Central memory CD4-positive, alpha-beta T cell (primary cell): Measurements from ENCODE around the gene PRR14.
"Not testable (repeated sequence)": the region's sequence is repeated elsewhere in the genome, so short reads cannot be mapped to it uniquely, and the experiment has no call there.

Experiments
- DNase-seq: peaks from one replicate; pipeline ENCODE4 v3.0.0; 2022
- total RNA-seq, 3 experiments: gene quantifications; one replicate each; lab custom pipeline; 2026; lab: John Stamatoyannopoulos, UW

Gene PRR14
- total RNA-seq = 19.5 to 49.8 (median 33.8) reads per million in 3 experiments

DNA sequence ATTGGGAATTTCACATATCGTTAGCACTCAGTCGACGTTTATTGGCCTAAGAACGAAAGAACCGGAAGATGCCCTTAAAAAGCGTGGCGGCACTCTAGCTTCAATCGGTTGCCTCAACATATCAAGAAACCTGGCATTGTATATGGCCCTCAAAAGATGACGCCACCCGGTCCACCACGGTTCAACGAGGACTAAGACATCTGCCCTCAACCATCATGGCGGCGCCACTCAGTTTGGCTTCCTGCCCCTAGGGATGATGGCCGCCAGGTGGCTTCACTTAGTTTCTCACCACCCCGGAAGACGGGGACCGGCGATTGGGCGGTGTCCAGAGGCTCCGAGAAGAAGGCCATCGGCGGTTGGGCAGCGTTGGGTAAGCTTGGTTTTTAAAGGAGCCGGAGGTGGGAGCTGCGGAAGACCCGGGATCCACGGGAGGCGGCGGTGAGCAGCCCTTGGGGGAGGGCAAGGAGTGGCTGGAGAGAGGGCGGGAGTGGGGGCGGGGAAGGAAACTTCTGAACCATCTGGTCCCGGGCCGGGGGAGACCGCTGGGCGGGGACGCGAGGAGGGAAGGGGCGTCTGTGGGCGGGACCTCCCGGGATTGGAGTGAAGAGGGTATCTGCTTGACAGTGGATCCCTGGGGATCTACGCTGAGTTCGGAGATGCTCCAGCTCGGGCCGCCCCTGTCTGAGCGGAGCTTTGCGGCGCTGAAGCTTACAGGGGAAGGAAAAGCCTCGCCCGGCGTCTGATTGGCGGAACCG is at the start of gene PRR14:
TSS of gene PRR14 (plus strand) at position 592 of the 755 bp plus-strand sequence. CDS start 686 bp downstream, outside the sequence.
- DNase-seq = peak; percentile 97

DNA sequence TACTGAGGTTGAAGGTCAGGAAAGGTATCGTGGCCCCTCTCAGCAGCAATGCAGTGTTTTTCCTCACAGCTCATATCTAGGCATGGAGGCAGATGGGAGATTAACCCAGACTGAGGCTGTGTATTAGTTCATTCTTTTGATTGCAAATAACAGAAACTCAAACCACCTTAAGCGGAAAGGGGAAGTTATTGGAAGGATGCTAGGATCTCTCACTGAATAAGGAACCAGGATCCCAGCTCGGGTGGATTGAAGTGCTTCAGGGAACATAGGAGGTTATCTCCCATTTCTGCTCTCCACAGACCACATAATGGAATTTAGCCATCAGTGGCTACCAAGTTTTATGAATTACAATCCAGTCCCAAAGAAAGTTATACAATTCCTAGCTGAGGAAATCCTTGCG is 48.8 kb upstream of the PRR14 start:
- no peak for DNase-seq

DNA sequence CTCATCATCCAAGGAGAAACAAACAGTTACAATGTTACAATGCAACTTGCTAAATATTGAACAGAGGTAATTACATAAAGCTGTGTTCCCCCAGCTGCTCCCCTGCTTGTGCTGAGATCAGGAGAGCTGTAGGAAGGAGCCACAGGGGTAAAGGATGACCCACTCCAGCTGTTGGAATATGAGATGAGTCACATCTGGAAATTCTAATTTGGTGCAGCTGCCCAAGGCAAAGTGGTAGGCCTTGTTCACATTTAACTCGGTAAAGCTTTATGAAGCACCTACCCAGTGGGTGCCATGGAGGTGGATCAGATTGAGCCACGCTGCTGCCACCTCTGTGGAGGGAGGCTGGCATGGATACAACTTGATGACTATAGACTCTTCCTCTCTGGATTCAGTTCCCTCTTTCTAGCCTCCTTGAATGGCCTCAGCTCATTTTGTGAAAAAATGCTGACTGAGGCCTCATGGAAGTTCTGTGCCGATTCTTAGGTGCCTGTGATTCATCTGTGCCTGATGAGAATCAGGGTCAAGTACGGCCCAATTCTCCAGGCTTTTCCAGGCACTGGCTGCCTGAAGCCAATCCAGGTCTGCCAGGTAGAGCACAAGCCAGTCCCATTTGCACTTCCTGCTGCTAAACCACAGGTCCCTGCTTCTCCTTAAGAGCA is 48.0 kb upstream of the PRR14 start:
- no peak for DNase-seq

DNA sequence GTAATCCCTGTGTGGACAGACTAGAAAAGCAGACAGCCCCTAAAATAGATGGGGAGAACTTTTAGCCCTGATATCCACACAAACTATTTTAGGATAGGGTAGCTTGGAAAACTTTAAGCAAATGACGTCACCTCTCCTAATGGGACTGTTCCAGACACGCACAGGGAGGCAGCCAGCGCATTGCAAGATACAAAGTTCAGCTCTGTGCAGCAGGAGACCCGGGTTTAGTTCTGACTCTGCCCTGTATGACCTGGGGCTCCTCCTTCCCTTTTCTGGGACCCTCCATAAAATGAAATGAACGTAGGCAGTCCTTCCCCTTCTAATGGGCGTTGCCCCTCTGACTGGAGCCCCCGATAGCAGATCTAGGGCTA is 46.8 kb upstream of the PRR14 start:
- no peak for DNase-seq

DNA sequence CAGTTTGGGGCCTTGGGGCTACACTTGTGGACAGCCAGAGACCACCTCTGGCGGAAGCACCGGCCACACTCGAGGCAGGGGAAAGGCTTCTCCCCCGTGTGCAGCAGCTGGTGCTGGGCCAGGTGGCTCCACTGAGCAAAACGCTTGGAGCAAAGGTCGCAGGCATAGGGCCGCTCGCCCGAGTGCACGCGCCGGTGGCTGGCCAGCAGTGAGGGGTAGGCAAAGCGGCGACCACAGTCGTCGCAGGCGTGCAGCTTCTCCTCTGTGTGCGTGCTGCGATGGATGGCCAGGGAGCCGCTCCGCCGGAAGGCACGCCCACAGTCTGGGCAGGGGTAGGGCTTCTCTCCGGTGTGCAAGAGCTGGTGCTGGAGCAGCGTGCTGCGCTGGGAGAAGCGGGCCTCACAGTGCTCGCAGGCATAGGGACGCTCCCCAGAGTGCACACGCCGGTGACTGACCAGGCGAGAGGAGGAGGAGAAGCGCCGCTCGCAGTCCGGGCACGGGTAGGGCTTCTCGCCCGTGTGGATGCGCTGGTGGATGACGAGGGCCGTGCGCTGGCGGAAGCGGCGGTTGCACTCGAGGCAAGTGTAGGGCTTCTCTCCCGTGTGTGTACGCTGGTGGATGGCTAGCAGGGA is 46.3 kb upstream of the PRR14 start:
- no peak for DNase-seq

DNA sequence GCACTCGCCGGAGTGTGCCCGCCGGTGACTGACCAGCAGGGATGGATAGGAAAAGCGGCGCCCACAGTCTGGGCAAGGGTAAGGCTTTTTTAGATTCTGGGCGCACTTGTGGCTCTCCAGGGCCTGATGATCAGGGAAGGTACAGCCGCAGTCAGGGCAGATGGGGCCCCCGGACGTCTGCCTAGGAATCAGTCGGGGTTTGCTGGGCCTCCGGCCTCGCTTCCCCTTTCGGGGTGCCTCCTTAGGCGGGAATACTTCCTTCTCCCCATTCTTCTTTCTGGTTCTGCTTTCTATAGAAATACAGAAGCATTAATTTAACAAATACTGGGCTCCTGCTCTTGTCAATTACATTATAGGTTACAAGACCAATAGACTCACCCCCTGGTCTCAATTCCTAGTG is 45.6 kb upstream of the PRR14 start:
- no peak for DNase-seq

DNA sequence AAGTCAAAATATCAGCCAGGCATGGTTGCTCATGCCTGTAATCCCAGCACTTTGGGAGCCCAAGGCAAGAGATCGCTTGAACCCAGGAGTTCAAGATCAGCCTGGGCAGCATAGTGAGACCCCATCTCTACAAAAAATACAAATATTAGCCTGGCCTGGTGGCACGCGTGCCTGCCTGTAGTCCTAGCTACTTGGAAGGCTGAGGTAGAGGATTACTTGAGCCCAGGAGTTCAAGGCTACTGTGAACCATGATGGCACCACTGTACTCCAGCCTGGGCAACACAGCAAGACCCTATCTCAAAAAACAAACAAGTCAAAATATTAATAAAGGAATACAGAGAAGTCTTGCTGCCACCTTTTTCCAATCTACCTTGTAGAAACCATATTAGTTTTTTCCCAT is 44.8 kb upstream of the PRR14 start:
- no peak for DNase-seq

DNA sequence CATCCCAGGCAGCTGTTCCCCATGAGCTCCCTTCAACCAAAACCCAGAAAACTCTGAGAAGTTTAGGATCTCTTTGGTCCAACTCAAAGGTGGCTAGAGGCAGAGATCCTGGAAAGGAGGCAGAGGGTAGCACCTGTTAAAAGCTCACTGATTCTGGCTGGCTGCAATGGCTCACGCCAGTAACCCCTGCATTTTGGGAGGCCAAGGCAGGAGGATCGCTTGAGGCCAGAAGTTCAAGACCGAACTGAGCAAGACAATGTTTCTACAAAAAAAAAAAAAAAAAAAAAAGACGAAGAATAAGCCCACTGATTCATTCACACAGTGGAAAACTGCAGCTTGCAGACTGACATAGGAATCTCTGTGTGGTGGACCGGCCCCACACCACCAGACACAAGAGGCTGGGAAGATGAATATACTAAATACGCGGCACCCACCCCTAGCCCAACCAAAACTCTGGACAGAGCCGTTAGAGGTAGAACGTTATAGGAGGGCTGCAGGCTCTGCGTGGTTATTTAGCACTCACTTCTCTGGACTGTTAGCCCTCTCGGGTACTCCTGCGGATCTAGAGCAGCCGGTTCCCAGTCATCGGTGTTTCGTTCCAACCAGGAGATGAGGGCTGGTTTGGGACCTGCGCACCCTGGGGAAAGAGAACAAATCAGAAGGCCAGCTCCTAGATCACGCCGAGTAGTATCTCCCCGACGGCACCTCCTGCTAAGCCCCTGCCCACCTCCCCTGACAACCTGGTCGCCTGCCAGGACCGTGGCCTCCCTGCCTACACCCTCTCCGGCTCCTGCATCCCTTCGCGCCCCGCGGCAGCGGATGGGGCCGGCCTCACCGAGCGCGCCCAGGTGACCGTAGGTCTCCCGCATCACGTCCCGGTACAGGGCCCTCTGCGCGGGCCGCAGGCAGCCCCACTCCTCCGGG is 41.5 kb upstream of the PRR14 start:
- no peak for DNase-seq

DNA sequence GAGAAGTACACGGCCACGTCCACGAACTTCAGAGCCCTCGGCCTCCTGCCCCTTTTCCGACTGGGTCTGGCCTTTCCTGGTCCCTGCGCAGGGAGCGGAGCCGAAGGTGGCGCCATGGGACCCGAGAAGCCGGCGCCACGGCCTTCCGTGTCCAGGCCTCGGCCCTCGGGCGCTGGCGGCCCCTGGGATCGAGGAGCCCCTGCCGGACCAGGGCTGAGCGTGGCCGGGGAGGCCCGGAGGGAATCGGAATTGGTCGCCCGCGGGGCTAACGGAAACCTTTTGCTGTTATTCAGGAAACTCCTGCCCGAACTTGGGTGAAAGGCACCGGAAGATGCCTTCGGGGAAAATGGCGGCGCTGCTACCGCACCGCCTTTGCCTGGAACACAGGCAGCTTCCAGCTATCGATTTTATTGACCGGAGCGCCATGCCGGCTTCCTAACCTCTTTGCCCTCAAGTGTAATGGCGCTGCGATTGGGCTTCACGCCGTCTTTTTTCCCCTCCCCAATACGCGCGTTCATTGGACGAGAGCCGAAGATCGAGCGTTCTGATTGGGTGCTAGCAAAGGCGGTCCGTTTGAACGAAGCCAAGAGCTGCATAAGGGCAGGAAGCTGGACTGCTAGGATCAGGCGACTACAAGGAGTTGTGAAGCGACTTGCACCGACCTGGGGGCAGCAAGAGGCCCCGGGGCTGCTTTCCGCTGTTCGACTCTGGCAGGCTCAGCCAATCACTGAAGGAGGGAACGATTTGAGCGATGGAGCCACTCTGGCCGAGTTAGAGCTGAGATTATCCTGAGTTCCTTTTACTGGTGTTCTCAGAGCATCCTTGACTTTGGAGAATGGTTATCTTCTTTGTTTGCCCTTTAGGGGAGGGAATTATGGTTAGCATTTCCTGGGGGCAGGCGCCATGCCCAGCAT is 40.6 kb upstream of the PRR14 start, which contains the start of gene ZNF689:
TSS of gene ZNF689 (minus strand) at position 464 of the 914 bp plus-strand sequence. CDS start at position 116, 348 bp downstream.
- peak; percentile 94 for DNase-seq

DNA sequence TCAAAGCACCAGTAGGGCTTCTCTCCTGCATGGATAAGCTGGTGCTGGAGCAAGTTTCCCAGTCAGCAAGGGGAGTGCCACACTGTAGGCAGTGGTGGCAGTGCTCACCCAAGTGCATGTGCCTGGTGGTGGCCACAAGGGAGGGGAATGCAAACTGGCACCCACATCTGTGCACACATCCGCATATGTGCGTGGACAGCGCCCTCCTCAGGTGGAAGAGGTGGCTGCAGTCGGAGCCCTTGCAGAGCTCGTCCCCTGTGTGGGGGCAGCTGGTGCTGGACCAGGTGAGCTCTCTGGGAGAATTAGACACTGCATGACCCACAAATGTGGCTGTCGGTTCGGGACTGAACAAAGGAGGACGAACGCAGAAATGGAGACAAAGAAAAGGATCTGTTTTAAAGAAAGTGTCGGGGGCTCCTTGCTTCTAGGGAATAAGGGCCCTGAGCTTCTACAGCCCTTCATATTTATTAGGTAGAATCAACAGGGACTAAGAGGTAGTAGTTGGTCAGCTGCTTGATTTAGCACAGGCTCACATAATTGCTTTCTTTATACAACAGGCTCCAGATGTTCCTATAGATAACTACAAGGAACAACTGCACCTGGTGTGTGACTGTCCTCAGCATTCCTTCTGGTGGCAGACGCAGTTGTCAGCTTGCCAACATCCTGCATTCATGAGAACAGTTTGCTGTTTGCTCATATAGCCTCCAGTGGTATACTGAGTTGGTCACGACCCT is 35.2 kb upstream of the PRR14 start:
- DNase-seq = peak; percentile 55

DNA sequence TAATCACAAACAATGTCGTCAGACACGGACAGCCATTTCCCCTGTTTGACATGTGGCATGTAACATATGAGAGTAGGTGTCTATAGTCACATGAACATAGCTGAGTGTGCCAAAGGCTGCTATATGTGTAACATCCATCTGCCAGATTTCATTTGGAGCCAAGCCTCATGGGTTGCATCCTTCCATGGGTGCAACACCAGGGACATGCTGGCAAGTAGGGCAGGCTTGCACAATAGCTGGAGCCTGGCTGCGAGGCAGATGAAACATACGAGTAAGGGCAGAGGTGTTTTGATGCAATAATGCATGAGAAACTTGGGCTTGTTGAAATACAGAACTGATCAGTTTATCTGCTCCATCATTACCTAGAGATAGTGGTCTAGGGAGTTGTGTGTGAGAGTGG is 31.6 kb upstream of the PRR14 start:
- DNase-seq = no peak

DNA sequence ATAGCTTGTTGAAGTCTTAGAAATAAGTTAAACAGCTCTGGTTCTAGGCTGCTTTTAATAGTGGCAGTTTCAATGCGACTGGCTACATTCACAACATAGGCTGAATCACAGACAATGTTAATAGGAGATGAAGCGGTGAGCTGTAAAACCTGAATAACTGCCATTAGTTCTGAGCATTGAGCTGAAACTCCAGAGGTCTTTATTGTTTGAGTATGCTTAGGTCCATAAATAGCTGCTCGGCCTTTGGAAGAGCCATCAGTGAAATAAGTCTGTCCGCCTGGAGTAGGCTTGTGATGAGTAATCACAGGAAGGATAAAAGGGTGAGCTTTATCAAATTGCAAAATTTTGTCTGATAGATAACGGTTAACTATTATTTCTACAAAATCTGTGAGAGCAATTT is 31.1 kb upstream of the PRR14 start:
- no peak for DNase-seq

DNA sequence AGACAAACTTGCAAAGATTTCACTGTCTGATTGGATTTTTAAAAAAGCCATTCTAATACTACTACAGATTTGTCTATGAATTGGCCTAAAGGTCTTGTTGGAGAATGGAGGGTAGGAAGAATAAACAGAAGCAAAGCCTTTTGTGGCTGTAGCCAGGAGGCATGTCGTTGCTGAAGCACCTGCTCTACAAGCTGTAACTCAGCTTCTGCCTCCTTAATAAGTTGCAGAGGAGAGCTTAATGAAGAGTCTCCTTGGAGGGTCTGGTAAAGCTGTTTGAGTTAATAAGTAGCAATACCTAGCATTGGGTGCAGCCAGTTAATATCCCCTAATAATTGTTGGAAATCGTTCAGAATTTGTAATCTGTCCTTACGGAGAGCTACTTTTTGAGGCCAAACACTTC is 30.6 kb upstream of the PRR14 start:
- DNase-seq = no peak

DNA sequence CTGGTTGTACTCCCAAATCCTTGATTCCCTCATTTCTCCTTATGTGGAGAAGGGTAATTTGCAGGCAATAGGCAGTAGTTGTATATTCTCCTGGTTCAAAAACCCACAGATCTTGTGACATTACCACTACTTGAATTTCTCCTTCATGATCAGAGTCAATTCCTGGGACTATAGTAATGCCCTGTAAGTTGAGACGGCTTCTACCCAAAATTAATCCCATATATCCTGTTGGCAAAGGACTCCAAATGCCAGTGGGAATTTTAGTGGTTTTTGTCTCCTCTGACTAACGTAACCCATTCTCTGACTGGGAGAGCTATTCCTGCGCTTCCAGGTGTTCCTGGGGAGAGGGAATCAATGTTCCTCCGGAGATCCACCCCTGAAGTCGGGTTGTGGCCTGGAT is 29.0 kb upstream of the PRR14 start:
- DNase-seq = no peak

DNA sequence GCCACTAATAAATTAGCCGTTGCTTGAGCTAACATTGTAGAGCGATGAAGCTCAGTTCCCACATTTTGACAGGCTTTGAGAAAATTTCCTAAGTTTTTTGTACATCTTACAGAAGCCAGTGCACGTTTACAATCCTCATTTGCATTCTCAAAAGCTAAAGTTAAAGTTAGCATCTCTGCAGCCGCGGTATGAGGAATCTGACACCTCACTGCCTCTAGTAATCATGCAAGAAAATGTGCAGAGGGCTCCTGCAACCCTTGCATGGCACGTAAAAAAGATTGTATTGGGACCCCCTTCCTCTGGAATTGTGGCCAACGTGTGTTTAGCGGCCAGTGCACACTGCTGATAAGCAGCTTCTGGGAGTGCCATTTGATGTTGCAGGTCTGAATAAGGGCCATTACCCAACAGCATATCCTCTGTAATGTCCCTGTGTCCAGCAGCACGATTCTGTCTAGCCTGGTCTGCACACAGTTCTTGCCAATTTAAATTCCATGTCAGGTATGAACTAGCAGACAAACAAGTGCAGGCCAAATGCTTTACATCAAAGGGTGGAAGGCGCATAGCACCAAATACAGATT is 28.2 kb upstream of the PRR14 start:
- DNase-seq = no peak

DNA sequence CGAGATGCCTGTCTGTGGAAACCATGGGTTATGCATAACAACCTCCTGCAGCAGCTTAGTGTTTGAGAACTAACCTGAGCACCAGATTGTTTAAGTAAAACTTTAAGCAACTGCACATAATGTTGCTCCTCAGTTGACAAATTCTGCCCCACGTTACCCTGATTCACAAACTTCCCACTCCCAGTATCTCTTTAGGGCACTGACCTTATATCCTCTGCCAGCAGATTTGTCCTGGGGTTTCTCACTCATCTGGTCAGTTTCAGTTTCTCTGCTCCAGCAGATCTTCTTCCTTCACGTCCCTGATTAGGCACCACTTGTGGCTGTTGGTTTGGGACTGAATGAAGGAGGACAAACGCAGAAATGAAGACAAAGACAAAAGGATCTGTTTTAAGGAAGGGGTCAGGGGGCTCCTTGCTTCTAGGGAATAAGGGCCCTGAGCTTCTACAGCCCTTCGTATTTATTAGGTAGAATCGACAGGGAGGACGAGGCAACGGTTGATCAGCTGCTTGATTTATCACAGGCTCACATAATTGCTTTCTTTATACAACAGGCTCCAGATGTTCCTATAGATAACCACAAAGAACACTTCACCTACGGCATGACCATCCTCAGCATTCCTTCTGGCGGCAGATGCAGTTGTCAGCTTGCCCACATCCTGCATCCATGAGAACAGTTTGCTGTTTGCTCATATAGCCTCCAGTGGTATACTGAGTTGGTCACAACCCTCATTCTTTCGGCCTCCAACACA is 27.1 kb upstream of the PRR14 start:
- DNase-seq = no peak

DNA sequence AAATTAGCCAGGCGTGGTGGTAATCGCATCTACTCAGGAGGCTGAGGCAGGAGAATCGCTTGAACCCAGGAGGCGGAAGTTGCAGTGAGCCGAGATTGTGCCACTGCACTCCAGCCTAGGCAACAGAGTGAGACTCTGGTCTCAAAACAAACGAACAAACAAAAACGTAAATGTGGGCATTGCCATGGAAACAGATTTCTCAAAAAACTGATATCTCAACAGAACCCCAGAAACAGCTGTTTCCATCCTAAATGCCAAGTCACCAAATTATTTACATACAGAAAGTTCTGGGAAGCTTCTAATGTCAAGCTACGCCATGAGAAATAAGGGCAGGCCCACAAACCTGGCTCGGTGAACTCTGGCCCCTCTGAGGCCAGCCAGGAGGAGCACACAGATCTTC is 24.5 kb upstream of the PRR14 start:
- DNase-seq = no peak

DNA sequence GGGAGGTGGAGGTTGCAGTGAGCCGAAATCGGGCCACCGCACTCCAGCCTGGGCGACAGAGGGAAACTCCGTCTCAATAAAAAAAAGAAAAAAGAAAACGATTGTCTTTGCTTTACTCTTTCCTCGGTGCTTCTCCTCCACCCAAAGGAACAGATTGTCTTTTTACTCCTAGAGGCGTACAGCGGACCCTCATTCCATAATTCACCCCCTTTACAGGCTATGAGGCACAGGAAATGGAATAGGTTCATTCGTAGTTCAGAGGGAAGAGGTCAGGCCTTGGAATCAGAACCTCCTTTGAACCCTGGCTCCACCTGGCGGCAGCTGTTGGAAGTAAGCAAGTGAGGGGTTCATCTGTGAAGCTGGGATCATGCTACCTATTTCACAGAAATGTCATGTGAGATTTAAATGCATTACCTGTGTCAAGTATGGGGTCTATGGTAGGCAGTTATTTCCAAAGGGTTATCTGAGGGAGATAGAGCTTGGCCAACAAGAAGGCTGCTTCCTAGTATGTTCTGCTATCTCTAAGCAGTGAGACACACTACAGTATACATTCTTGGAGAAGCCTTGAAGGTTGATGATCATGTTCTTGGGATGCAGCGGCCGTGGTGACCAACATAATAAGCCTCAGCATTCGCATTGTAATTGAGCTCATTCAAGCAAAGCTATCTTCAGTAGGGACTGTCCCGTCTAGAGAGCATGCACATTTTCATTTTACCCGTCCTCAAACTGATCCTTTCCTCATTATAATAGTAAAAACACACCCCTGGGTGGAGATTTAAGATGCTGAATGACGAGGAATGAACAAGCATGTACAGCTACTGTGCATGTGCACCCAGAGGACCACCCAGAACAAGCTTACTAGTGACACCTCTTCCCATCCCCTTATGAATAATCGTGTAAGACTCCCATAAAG is 21.9 kb upstream of the PRR14 start:
- peak; percentile 72 for DNase-seq

DNA sequence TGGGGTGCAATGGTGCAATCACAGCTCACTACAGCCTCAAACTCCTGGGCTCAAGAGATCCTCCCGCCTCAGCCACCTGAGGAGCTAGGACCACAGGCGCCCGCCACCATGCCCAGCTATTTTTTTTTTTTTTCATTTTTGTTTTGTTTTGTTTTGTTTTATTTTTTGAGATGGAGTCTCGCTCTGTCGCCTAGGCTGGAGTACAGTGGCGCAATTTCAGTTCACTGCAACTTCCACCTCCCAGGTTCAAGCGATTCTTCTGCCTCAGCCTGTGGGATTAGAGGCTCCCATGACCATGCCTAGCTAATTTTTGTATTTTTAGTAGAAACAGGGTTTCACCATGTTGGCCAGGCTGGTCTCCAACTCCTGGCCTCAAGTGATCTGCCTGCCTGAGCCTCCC is 18.3 kb upstream of the PRR14 start:
- DNase-seq = not testable (repeated sequence)
